Loucy (cell line): Measurements from ENCODE around the gene TNRC6C.

Experiments
- EZH2phosphoT487 ChIP-seq: fragments of 200-600 bp; IDR thresholded peaks from 2 replicates; pipeline ENCODE4 v1.6.1; 2018; ENCODE audit warnings: antibody characterized with exemption, mild to moderate bottlenecking, moderate library complexity, borderline replicate concordance
- TF ChIP-seq, protein P1 (sequence below): fragments of 200-600 bp; sonication (generic); conservative IDR thresholded peaks from 2 replicates; pipeline ENCODE4 v1.5.1; 2014; ENCODE audit warnings: mild to moderate bottlenecking, antibody characterized with exemption, low read length

DNA sequence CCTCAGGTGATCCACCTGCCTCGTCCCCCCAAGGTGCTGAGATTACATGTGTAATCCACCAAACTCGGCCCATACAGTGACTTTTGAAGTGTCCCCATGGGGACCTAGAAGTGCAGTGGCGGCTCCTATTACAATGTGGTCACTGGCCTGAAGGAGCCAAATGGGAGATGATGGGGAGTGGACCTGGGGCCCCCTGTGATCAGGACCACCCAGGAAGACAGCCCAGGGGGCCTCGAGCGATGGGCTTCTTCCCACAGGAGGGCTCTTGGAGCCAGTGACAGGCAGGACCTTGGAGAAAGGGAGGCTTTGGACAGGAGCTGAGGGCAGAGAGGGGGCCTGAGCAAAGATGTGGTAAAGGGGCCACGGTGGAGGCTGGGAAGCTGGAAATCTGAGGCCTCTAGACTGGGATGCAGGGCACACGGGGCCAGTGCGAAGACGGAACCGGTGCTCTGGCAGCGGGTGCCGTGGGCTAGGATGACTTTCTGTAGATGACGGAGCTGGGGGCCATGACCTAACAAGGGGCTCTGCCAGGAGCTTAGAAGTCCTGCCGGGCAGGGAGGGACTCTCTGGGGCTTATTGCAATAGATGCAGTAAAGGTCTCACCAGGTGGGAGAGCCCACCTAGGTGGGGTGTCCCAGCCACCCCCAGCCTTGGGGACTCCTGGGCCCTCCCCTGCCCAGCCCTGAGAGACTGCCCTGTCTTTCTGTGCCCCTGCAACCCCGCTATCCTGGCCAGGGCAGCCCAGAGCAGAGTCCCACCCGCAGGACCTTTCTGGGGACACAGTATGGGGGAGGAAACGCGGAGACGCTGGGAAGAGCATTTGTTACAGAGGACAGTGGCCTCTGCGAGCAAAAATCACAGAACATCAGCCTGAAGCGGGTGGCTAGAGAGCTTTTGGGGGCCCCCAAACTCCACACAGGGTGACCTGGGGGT, 185.0 kb downstream of the TNRC6C start:
- TF ChIP-seq, protein P1, sequence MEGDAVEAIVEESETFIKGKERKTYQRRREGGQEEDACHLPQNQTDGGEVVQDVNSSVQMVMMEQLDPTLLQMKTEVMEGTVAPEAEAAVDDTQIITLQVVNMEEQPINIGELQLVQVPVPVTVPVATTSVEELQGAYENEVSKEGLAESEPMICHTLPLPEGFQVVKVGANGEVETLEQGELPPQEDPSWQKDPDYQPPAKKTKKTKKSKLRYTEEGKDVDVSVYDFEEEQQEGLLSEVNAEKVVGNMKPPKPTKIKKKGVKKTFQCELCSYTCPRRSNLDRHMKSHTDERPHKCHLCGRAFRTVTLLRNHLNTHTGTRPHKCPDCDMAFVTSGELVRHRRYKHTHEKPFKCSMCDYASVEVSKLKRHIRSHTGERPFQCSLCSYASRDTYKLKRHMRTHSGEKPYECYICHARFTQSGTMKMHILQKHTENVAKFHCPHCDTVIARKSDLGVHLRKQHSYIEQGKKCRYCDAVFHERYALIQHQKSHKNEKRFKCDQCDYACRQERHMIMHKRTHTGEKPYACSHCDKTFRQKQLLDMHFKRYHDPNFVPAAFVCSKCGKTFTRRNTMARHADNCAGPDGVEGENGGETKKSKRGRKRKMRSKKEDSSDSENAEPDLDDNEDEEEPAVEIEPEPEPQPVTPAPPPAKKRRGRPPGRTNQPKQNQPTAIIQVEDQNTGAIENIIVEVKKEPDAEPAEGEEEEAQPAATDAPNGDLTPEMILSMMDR, result no peak
- TF ChIP-seq EZH2phosphoT487, result no peak
